ENCODE data around the gene ATXN7L1. TPM values are rescaled to one million over a fixed set of nuclear protein-coding genes. Genes with fewer than 3 reads are reported as not detected.
"Not testable (repeated sequence)": the region's sequence is repeated elsewhere in the genome, so short reads cannot be mapped to it uniquely, and the experiment has no call there.

The ATXN7L1 gene
- polyA plus RNA-seq, 1 donor: 6.9 TPM

GRCh38 chr7:105805447-105806019, 70.9 kb downstream of the ATXN7L1 start:
- DNase-seq (ENCODE audit: low read depth): no peak

DNA sequence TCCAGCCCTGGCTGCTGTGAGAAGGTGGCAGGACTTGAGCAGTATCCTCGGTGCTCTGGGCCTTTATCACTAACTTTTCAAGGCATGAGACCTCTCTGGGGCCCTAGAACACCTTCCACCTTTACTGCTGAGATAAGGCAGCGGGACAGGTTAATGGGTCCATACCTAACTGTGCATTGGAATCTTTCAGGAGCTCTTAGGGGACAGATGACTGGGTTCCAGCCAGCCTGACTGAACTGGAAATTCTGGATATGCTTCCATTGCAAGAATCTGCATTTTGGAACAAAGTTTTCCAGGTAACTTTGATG, 73.0 kb downstream of the ATXN7L1 start:
- DNase-seq (ENCODE audit: low read depth): no peak

DNA sequence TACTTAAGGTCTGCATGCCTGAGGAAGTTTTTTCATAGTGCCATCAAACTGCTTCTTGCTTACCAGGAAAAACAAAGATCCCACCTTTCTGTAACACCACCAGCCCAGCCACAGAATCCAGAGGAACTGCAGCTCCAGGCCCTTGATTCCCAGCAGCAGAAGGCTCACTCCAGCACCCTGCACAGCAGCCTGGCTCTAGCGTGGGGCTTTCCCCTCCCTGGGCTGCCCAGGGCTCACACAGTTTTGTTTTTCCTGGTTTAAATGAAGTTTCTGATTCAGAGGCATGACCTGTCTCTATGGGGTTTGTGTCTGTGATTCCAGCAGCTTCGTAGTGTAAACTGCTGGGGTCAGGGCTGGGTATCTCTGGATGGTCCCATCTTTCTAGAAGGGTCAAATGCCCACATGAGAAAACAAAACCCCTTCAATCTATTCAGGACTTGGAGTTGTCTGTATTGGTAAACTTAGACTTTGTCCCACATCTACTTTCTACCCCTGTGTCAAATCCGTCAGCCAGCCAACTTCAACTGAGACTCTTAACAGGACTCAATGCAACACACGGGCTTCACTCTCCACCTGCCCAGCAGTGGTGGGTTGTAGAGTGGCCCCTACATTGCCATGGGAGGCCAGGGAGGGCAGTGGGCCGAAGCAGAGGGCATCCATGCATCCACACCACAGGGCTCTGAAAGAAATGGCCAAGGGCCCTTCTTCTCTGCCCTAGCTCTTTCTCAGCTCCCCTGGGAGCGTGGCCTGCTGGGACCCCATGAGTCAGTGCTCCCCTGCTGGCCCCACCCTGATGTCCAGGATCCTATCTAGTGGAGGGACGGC, 73.6 kb downstream of the ATXN7L1 start:
- no peak for DNase-seq (ENCODE audit: low read depth)

GRCh38 chr7:105800849-105801534, 75.4 kb downstream of the ATXN7L1 start:
- no peak for DNase-seq (ENCODE audit: low read depth)

- no peak for DNase-seq (ENCODE audit: low read depth)
These were observed 76.0 kb downstream of the ATXN7L1 start for GRCh38 chr7:105800442-105800841.

- DNase-seq (ENCODE audit: low read depth): no peak
These were observed 76.7 kb downstream of the ATXN7L1 start for GRCh38 chr7:105799677-105800076.

DNA sequence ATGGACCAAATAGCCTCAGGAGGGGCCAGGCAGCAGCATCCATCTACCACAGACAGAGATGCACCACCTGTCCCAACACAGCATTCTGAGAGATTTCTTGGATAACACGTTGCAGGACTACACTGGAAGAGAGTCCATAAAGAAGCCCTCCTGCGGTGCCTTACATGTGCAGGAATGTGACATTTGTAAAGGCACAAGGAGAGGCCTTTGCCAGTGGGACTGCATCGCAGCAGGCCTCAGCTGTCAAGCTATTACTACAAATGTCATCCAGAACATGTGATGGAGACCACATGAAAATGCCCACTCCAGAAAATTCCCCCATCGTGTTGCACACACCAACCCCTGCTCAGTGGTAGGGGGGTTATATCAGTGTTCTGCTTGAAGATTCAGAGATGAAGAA, 77.4 kb downstream of the ATXN7L1 start:
- no peak for DNase-seq (ENCODE audit: low read depth)

DNA sequence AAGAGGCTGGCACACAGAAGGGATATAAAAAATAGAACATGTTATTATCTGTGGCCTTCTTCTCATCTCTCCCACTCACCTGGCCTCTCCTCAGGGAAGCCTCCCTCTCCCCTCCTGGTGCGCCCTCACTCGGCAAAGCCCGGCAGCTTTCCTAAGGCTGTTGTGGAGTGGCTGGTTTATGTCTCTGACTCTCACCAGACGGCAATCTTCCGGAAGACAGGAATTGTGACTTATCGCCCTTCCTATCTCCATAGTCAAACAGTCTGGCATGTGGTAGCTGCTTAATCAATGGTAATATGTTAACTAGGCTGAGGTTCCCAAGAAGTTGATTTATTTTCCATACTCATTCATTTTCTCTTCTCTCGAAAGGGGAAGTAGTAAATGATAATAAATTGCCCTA, 78.7 kb downstream of the ATXN7L1 start:
- no peak for DNase-seq (ENCODE audit: low read depth)

DNA sequence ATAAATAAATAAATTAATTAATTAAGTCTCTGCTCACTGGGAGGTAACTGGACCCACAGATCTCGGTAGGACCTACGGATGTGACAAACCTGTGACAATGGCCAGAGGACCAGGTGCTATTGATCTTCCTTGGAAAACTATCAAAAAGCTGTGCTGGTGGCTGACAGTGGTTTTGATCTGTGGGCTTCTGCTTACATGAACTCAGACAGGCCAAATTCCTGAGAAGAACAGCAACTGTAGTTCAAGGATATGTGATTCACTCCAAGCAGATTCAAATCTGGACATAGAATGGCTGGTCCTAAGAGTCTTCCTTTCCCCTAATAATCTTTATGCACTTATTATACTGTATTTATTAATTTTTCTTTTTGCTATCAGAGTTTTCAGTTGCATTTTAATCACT, 80.0 kb downstream of the ATXN7L1 start:
- DNase-seq (ENCODE audit: low read depth): no peak

DNA sequence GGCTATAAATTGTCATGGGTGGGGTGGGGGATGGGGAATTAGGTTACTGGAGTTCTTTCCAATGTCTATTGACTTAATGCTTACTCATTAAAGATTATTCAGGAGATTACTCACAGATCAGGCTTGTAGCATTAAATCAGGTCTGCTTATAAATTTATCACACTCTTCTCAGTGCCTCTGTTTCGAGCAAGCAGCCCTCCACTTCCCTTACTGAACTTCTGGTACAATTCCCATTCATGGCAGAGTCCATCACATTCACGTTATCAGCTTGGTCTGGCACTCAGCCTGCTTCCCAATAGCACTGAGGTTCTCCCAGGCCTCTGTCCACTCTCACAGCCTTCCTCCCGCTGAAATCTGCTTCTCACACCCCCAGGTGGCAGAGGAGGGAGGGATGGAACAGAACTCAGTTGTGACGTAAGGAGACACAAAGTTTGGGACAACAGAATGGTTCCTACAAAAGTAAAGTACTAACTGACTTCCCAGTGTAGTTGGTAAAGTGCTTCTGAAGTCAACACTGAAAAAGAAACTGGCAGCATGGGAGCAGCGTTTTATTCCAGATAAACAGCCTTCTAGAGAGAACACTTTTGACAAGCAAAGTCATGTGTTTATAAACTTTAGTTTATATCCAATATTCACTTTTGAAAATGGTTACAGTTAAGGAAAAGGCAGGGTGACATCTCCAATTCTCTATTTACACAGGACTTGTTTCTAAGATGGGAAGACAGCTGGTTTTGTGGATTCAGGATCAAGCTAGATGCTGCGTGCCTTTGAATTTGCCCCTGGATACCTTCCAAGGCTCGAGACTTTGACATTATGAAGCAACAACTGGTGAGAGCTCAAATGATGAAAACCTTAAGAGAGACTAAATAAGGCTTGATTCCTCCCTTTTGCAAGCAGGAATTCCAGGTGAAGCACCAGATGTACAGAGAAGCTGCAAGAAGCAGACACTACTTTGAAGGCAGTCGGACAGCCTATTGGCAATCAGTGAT, 81.4 kb downstream of the ATXN7L1 start:
- no peak for DNase-seq (ENCODE audit: low read depth)

- DNase-seq (ENCODE audit: low read depth): no peak
These were observed 83.7 kb downstream of the ATXN7L1 start for GRCh38 chr7:105792488-105793370.

DNA sequence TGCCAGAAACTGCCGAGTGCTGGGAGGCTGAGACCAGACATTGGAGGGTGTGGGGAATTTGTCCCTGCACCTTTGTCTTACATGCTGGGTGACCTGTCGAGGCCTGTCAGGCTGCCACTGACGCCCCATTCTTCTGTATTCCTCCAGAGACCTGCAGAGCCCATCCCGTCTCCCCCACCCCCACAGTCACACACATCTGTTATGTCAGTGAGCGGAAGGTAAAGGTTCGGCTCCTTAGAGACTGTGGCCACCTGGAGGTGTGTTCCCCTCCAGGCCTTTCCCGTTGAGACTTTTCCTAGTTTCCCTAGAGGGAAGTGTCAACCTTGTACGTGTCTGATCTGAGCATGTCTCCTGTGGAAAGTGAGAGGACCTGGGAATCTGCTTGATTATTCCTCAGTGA, 84.5 kb downstream of the ATXN7L1 start:
- DNase-seq (ENCODE audit: low read depth): no peak

GRCh38 chr7:105790996-105791395, 85.4 kb downstream of the ATXN7L1 start:
- DNase-seq (ENCODE audit: low read depth): no peak

DNA sequence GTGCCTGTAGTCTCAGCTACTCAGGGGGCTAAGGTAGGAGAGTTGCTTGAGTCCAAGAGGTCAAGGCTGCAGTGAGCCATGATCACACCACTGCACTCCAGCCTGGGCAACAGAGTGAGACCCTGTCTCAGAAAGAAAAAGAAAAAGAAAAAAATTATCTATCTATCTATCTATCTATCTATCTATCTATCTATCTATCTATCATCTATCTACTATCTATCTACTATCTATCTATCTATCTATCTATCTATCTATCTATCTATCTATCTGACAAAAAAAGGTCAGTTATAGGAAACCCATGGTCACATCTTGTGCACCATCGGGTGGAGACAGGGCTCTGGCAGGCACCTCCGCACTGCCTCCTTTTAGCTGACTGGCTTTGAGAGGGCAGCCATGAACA, 85.9 kb downstream of the ATXN7L1 start:
- DNase-seq (ENCODE audit: low read depth): not testable (repeated sequence)

DNA sequence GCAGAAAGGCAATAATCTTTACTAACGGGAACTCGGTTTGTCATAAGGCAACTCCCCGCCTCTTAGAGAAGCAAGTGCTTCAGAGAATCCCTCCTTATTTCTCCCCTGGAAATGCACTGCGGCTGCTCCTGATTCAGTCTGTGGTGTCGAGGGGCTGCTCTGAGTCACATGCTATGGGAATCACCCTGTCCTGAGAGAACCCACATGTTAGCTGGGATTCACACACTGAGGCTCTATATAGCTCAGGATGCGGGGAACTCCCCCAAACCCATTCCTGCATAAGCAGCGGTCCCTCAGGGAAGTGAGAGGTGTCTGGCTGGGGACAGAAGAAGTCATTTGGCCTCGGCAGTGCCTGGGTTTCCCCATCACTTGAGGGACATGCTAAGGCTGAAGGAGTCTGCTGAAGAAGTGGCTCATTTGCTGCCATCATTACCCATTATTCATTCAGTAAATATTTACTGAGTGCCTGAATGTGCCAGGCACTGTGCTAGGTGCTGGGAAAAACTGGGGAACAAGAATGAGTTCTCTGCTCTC, 87.5 kb downstream of the ATXN7L1 start:
- DNase-seq (ENCODE audit: low read depth): no peak

DNA sequence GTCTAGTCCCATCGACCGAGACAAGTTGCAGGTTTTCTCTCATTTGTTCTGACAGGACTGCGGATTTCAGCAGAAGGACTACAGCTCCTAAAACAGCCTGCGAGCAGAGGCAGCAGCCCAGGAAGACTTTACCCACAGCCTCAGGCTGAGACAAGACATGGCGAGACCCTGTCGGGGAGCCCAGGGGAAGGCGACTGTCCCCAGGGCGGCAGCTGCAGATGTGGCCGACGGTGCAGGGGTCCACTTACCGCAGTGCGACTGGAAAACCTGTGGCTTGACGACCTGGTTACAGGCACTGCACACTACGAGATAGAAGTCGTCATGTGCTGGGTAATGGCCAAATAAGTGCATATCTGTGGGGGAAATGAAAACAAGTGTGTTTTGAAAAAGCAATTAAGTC, 88.0 kb downstream of the ATXN7L1 start:
- no peak for DNase-seq (ENCODE audit: low read depth)

DNA sequence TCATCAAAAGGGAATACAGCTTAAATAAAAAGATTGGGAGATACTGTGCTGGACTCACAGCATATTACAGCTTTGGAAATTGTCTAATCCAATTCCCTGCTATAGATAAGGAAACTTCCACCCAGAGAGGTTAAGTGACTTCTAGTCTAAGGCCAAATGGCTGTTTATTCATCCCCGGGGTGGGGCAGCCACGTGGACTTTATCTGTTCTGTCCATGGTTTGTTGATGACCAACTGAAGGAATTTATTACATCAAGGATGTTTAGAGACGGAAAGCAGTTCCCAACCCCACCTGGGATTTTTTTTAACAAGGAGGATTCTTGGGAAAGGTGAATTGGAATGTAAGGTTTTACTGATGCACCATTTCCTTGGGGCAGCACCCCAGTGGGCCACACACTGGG, 88.6 kb downstream of the ATXN7L1 start:
- no peak for DNase-seq (ENCODE audit: low read depth)

GRCh38 chr7:105786520-105787470, 89.6 kb downstream of the ATXN7L1 start:
- DNase-seq (ENCODE audit: low read depth): no peak

- no peak for DNase-seq (ENCODE audit: low read depth)
These were observed 93.9 kb downstream of the ATXN7L1 start for GRCh38 chr7:105782391-105783042.
